ENCODE data around the gene TAS2R8.
"Not testable (repeated sequence)": the region's sequence is repeated elsewhere in the genome, so short reads cannot be mapped to it uniquely, and the experiment has no call there.

The TAS2R8 gene, protein sequence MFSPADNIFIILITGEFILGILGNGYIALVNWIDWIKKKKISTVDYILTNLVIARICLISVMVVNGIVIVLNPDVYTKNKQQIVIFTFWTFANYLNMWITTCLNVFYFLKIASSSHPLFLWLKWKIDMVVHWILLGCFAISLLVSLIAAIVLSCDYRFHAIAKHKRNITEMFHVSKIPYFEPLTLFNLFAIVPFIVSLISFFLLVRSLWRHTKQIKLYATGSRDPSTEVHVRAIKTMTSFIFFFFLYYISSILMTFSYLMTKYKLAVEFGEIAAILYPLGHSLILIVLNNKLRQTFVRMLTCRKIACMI

DNA sequence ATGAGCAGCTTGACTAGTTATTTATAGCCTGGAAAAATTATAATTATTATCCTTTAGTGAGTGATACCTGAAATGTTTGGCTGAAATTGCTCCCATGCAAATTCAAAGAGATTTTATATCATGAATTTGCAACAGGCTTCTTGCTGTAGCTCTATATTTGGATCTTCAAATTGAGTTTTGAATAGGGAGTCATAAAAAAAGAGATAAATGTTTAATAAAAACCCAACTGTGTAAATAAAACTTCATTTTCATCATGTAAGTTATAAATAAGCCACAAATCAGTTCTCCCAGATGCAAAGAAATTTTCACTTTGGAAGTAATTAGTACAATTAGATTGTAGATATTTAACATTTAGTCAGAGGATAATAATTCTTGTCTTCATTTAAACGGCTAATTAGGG is at the start of gene TAS2R8:
TSS of gene TAS2R8 (minus strand) at position 101 of the 400 bp plus-strand sequence. CDS start 306 bp downstream, outside the sequence.
- DNase-seq (ENCODE audit: low spot score): no peak

DNA sequence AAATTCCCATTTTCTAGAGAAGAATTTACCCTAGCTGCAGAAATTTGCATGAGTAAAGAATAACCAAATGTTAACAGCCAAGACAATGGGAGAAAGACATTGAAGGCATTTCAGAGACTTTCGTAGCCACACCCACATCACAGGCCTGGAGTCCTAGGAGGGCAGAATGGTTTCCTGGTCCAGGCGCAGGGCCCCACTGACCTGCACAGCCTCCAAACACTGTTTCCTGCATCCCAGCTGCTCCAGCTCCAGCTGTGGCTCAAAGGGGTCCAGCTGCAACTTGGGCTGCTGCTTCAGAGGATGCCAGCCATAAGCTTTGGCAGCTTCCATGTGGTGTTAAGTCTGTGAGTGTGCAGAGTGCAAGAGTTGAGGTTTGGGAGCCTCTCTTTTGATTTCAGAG is 48.7 kb upstream of the TAS2R8 start:
- no peak for DNase-seq (ENCODE audit: low spot score)

DNA sequence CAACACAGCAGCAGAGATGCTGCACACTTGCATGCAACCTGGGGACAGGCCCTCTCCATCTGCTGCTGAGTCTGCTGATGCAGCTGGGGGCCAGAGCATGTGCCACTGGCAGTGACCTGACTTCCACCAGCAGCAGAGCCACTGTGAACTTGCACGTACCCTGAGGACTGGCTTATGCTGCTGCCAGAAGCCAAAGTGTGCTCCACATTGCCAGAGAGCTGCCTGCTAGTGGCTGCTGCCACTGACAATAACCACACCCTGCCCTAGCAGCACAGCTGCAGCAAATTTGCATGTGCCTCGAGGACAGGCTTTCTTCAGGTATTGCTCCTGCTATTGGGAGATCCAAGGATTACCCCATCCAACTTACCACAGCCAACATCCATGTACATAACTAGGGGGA is 46.7 kb upstream of the TAS2R8 start:
- no peak for DNase-seq (ENCODE audit: low spot score)

DNA sequence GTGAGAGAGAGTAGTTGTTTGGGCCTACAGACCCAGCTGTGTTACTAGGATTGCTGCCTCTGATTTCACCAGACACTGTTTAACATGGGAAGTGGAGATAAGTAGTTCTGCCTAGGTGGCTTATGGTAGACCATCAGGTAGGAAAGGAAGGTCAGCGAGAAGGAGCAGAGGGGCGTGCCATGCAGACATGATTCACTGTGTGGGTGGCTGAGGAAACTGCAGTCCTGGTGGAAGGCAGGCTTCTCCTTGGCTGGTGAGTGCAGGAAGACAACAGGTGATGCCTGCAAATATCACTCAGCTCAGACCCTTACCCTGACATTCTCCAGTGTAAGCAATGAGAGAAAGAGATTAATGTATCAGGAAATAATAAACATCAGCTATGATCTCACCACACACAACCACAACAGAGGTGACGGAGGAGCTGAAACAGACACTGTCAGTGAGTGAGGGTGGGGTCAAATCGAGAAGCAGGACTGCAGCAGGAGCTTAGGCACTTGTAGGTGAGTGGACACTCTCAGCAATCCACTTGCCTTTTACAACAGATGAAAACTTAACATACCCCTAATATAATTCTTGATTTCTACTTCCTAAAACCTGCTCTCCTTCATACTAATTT is 44.3 kb upstream of the TAS2R8 start:
- no peak for DNase-seq (ENCODE audit: low spot score)

DNA sequence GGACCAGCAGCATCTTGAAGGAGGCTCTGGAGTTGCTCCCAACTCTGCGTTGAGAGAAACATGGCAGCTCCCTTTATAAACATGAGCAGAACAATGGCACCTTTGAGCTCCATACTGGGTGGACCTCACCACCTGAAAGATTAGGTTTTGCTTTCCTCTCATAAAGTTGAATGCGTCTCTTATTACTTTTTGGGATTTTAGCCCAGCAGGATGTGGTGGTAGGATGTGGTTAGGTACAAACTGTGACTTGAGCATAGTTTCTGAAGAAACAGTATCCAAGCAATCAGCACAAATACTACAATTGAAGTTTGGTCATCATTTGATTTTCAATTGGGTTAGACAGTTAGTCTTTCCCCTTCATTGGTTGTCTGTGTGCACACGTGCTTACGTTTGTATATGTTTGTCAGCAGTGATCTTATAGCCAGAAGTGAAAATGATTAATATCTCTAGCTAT is 42.4 kb upstream of the TAS2R8 start, which contains the start of gene PRR4:
TSS of gene PRR4 (minus strand) at position 51 of the 454 bp plus-strand sequence. CDS start at position 13, 38 bp downstream.
- peak; percentile 2 for DNase-seq (ENCODE audit: low spot score)

DNA sequence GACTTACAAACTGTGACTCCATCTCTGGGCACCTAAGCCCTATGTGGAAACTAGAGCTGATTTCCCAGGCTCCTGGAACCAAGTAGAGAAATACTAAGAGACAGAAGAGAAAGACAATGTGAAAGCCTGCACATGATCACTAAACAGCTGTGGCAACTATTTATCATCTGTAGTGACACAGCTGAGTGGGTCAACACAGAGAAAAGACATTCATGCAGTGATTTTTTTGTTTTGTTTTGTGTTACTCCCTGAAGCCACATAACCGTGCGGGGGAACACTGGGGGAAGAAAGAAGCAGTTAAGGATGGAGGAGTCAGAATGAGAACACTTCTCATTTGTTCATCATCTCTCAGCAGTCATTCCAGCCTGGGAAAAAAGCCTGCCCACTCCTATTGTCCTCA is 40.7 kb upstream of the TAS2R8 start:
- DNase-seq (ENCODE audit: low spot score): no peak

DNA sequence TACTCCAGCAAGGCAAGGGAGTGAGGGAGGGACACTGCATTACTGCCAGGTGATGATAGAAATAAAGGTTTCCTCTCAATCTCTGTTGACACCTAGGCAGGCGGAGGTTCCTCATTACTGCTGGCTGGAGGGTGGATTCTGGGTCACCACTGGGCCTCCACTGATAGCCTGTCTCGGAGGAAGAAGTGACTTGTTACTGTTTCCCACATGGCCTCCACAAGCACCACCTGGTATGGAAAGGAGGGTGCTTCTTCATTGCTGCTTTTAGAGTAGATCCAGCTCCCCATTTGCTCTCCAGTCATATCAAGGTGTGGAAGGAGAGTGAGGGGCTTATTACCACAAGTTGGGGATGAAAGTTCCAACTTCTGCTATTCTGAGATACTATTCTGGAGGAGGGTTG is 35.8 kb upstream of the TAS2R8 start:
- DNase-seq (ENCODE audit: low spot score): no peak

DNA sequence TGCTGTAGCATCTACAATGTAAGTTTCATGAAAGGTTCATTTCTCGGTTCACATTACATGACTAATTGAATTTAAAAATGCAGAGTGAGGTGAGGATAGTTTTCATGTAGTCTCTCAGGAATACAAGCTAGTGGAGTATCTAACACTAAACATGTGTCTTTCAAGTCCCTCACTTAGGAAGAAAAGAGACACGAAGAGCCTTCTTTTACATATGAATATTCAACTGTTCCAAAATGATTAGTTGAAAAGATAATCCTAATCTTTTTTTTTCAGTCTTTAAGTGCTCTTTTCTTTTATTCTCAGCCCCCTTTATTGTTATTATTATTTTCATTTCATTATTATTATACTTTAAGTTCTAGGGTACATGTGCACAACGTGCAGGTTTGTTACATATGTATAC is 31.4 kb upstream of the TAS2R8 start:
- no peak for DNase-seq (ENCODE audit: low spot score)

DNA sequence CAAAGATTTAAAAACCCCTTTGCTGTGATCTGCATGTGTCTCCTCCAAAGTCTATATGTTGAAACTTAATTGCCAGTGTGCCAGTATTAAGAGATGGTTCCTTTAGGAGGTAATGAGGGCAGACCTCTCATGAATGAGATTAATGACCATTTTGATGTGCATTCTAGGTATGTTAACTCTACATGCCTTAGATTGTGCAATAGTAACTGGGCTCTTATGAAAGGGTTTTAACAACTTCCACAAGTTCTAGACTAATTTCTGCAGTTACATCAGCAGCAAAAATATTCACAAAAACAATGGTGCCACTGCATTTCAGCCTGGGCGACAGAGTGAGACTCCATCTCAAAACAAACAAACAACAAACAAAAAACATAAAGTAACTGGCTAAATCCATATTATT is 22.9 kb upstream of the TAS2R8 start:
- no peak for DNase-seq (ENCODE audit: low spot score)

DNA sequence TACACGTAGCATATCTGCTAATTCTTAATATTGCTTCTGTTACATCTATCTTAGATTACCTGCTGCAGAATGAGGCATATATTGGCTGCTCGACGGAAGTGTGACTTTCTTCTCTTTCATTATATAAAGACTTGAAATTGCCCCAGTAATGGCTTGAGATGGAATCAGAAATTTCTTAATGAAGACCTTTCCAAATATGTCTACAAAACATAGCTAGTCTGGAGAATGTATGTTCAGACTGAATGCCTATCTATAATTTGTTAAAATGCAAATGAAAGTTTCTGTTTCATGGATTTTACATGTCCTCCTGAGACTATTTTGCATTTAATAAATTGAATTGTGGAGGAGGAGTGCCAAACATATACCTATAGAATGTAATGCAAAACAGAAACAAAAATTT is 19.2 kb upstream of the TAS2R8 start, which contains the start of gene TAS2R10:
TSS of gene TAS2R10 (minus strand) at position 101 of the 400 bp plus-strand sequence. CDS start at position 12, 89 bp downstream.
- DNase-seq (ENCODE audit: low spot score): no peak

DNA sequence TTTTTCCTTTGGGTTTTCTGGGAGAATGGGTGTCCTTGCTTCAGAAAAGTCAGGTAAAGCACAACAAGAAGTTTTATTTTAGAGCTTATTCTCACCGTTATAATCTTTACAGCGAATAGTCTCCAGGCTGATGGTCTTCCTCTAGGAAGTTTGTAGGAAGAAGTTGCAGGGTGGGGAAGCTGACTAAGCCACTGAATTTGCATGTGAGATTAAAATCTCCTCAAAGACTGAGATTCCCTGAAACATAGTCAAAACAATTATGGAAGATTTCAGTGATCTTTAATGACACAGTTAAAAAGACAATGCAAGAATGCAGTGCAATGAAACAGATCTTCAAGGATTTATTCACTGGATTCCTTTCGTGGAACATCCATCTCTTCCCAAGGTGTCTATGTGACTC is 17.9 kb upstream of the TAS2R8 start:
- no peak for DNase-seq (ENCODE audit: low spot score)

DNA sequence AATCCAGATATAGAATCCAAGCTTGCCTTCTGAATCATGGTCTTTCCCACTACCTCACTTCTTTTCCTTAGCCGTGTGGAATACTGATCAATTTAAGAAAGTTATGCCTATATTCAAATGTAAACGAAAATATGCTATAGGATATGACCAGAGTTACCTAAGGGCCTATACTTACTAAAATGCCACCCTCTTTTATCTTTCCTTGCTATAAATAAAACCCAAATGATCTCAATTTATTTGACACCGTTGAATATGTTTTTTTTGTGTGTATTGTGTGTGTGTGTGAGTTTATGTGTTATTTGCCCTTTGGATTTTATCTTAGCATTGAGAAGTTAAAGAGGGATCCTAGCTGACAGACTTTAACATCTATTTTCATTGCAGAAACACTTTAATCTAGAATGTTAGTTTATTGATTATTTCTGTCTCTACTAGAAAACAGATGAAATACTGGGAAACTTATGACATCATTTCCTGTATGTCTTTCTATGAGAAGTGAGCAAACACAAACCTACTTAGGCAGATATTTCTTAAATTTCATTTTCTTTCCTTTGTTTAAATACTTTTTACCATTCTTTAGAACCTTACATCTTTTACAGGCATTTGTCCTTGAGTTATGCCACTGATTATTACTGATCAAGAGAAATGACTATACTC is 4.9 kb upstream of the TAS2R8 start:
- no peak for DNase-seq (ENCODE audit: low spot score)

DNA sequence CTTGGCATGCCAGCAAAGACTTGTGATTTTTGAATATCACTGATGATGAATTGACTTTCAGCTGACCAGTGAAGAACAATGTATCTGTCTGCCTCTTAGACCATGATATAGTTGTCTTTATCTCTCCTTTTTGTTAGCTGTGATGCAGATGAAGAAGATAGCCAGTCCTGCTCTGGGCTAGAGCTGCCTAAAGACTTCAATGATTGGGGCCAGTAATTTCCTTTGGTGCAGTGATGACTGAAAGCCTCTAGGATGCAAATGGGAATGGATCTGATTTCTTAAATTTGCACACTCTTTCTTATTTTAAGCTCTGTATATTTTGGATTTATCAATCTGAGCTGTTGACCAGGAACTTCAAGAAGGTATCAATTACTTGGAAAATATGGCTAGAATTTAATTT is 3.0 kb upstream of the TAS2R8 start, which contains the start of gene TAS2R9:
TSS of gene TAS2R9 (minus strand) at position 101 of the 400 bp plus-strand sequence. CDS start at position 8, 93 bp downstream.
- no peak for DNase-seq (ENCODE audit: low spot score)

DNA sequence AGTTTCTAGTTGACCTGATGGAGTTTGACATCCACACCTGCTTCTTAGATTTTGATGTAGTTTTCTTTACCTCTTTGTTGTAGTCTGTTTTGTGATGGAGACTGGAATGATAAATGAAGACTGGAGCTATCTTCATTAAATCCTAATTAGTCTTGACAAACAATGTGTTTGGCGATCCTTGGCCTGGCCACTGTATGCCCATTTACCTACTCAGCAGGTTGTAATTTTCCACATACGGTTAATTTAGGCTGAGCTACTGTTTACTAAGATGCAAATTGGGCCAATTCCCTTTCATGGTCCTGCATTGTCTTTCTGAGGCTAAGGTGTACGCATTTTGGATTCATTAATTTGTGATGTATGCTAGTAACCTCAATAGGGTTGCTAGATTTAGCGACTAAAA is 4.5 kb downstream of the TAS2R8 start, which contains the start of gene TAS2R7:
TSS of gene TAS2R7 (minus strand) at position 41 of the 400 bp plus-strand sequence. CDS start 57 bp downstream, outside the sequence.
- DNase-seq (ENCODE audit: low spot score): no peak

DNA sequence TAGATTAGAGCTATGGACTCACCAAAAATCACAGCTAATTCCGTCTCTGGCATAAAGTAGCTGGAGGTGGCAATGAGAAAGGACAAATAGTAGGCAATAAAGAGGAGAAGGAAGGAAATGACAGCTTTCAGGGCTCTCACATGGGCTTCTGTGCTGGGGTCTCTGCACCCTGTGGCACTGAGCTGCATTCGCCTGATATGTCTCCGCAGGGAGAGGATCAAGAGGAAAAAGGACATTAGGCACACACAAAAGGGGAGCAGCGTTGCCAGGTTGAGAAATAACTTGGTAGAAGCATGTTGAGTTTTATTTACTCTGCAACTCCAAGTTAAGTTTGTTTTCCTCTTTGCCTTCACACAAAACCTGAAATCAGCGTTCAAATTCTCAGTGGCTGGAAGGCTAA is 5.3 kb downstream of the TAS2R8 start:
- DNase-seq (ENCODE audit: low spot score): no peak

DNA sequence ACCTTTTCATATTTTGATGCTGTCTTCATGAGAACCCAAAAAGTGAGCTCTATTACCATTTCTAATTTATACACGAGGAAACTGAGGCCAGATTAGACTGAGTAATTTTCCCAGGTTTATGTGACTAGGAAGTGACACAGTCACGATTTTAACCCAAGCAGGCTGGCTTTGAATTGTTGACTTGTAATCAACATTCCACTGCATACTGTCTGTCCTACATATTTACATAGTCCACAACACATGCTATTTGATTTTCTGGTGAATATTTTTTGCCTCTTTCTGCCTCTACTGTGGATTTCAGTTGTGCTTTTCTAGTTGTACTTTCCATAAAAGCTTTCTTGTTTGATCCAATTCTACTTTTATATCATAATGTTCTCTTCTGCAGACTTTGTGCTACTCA is 12.9 kb downstream of the TAS2R8 start:
- no peak for DNase-seq (ENCODE audit: low spot score)

DNA sequence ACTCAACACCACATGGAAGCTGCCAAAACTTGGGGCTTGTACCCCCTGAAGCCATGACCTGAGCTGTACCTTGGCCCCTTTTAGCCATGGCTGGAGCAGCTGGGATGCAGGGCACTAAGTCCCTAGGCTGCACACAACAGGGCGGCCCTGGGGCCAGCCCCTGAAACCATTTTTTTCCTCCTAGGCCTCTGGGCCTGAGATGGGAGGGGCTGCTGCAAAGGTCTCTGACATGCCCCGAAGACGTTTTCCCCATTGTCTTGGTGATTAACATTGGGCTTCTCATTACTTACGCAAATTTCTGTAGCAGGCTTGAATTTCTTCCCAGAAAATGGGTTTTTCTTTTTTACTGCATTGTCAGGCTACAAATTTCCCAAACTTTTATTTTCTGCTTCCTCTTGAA is 15.3 kb downstream of the TAS2R8 start:
- DNase-seq (ENCODE audit: low spot score): not testable (repeated sequence)

DNA sequence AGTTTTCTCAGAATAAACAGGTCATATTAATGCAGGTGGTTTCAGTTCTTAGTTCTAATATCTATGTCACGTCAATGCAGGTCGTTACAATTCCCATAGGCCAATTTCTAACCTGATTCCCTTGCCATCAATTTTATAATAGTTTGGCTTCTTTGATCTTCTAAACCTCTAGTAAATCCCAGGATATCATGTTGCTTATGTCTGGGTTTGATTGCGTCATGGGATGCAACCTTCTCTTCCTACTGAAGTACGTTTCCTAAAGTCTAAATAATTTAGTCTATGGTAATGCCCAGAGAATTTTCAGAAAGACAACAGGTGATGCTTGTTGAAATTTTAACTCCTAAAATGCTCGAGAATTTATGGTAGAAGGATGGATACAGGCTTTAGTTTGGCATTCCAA is 23.8 kb downstream of the TAS2R8 start:
- DNase-seq (ENCODE audit: low spot score): no peak

DNA sequence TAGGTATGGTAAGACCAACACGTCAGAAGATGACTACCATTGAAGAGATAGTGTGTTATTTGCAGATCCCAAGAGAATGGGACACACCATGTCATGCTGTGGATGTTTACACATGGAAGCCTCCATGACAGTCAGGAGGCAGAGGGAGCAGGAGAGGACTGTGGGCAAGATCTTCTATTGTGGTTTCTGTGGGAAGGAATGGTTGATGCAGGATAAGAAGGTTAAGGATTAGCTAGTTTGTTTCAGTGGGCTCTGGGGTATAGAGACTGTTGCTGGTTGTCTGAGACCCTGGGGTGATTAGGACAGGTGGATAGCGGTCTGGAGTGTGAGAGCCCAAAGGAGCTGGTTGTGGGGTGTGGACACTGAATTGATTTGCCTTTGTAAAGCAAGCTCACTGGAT is 28.0 kb downstream of the TAS2R8 start:
- no peak for DNase-seq (ENCODE audit: low spot score)

DNA sequence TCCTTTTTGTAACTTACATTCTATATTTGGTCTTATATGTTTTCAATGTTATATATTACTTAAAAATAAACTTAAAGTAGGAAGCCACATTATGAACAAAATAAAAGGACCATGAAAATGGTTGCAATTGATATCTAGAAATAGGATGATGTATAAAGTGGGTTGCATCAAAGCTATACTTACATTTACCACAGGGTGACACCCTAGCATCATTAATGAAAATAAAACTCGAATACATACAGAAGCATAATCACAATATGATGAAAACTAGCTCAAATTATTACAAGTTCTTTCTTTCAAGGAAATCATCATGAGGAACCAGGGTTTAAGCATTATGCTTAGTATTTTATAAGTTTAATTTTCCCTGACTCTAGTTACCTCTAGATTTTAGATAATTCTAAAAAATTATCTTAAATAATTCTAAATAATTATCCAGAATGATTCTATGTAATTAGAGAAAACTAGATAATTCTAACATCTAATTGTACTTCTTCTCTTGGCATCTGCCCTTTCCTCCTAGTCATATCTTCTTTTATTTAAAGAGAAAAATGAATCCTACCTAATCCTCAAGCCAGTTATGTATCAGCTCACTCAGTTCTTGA is 35.9 kb downstream of the TAS2R8 start:
- DNase-seq (ENCODE audit: low spot score): peak; percentile 42

DNA sequence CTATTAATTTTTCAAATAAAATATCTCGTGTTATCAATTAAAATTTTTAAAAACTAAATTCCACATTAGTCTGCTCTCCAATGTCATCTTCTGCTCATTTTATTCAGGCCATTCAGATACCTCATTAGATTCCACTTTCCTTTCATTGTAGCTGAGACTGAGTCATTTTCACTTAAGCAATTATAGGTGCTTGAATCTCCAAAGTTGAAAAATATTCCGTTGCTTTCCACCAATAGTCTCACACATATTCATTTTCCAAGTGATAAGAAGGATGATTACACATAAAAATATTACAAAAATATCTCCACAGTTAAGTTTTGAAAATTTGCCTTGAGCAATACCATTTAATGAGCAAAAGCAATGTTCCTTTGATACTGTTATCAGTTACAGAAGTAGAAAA is 47.4 kb downstream of the TAS2R8 start:
- no peak for DNase-seq (ENCODE audit: low spot score)

DNA sequence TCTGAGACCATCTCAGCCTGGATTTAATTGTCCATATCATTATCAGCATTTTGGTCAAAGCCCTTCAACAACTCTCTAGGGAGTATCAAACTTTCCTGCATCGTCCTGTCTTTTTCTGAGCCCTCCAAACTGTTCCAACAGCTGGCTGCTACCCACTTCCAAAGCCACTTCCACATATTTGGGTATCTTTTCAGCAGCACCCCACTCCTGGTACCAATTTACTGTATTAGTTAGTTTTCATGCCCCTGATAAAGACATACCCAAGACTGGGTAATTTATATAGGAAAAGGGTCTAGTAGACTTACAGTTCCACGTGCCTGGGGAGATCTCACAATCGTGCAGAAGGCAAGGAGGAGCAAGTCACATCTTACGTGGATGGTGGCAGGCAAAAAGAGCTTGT is 50.9 kb downstream of the TAS2R8 start:
- DNase-seq (ENCODE audit: low spot score): no peak
